Prostate gland (tissue), 2 donors: ENCODE results near the gene SPEN. TPM values are rescaled to one million over a fixed set of nuclear protein-coding genes. Genes with fewer than 3 reads are reported as not detected.

ENCODE experiments used
- DNase-seq: peaks from one replicate; pipeline ENCODE4 v3.0.0-alpha.2; 2019; ENCODE audit warnings: low spot score
- H3K27ac ChIP-seq, 2 donors: fragments of 200-600 bp; sonication (generic); 2 replicates each; pipeline ENCODE4 v1.5.1; 2017 to 2019
- H3K27me3 ChIP-seq: fragments of 200-600 bp; sonication (generic); replicated peaks from 2 replicates; pipeline ENCODE4 v1.5.1; 2019; ENCODE audit not compliant: insufficient read depth
- H3K36me3 ChIP-seq, 2 donors: fragments of 200-600 bp; sonication (generic); 1 replicate in 1 of 2; 2 replicates in 1 of 2; pipeline versions ENCODE4 v1.5.1 to v1.8.1; 2017 to 2019
- H3K4me1 ChIP-seq: fragments of 200-600 bp; sonication (generic); replicated peaks from 2 replicates; pipeline ENCODE4 v1.5.1; 2019
- H3K4me3 ChIP-seq, 2 donors: fragments of 200-600 bp; sonication (generic); 2 replicates each; pipeline ENCODE4 v1.5.1; 2017 to 2019
- H3K9me3 ChIP-seq: fragments of 200-600 bp; sonication (generic); 2 replicates; pipeline ENCODE4 v1.5.1; 2017
- CTCF ChIP-seq, 4 experiments: fragments of 200-600 bp in 2 of 4; fragments of 450-650 bp in 2 of 4; sonication (generic) in 2 of 4; IDR thresholded peaks; 1 replicate in 3 of 4; 2 replicates in 1 of 4; pipeline ENCODE4 v1.5.1; 2016 to 2019; ENCODE audit warnings: antibody characterized with exemption in 4 of 4, mild to moderate bottlenecking in 2 of 4, moderate library complexity in 2 of 4
- POLR2A ChIP-seq: fragments of 450-650 bp; IDR thresholded peaks from one replicate; pipeline ENCODE4 v1.6.1; 2016; ENCODE audit warnings: antibody characterized with exemption, mild to moderate bottlenecking
- POLR2AphosphoS5 ChIP-seq: sonication (generic); formaldehyde crosslinking; IDR thresholded peaks from one replicate; pipeline ENCODE4 v1.6.1; 2017; ENCODE audit warnings: antibody characterized with exemption
- WGBS: methylation state at CpG from one replicate; pipeline ENCODE4 v1.1.5; 2018; 5-methylcytosine and 5-hydroxymethylcytosine counted together
- intact Hi-C: fragments of 100-400 bp; cut with DNase I; formaldehyde crosslinking; loops from one replicate; pipeline ENCODE4 v1.14.2; 2022
- total RNA-seq, 2 donors: library from RNA; depleted of rRNA; stranded (reverse); fragments of >200 nt; gene quantifications; one replicate each; pipeline ENCODE4 v1.1.0, GENCODE V29; 2016

Gene SPEN
- total RNA-seq, 2 donors from 2014 or later, result 31.9 to 48.3 TPM

- TF ChIP-seq POLR2A (no peak), CTCF (IDR thresholded peaks at IDR 0.05) (no peak), POLR2AphosphoS5 (no peak)
- peaks cover 10 to 27% of the 10 kb centered on the region in 2 donors for H3K36me3 ChIP-seq
- no peak overlapping the region for H3K4me3 ChIP-seq
- no peaks in the 10 kb centered on the region for H3K27me3 ChIP-seq
- intact Hi-C loops, result loop anchor here (5.0 kb wide), 1 partner anchor 61 kb away; no protein-coding TSS in a partner anchor
- 81% methylated on average over 16 of the region's 16 CpGs for WGBS
- peaks cover 9% of the 10 kb centered on the region for H3K4me1 ChIP-seq
- peak overlapping the region; percentile 71 to 76 for H3K27ac ChIP-seq
- DNase-seq, result no peak
- H3K9me3 ChIP-seq, result no peaks in the 10 kb centered on the region
These were observed 100.6 kb downstream of the SPEN start for GRCh38 chr1:15948091-15948591.

DNA sequence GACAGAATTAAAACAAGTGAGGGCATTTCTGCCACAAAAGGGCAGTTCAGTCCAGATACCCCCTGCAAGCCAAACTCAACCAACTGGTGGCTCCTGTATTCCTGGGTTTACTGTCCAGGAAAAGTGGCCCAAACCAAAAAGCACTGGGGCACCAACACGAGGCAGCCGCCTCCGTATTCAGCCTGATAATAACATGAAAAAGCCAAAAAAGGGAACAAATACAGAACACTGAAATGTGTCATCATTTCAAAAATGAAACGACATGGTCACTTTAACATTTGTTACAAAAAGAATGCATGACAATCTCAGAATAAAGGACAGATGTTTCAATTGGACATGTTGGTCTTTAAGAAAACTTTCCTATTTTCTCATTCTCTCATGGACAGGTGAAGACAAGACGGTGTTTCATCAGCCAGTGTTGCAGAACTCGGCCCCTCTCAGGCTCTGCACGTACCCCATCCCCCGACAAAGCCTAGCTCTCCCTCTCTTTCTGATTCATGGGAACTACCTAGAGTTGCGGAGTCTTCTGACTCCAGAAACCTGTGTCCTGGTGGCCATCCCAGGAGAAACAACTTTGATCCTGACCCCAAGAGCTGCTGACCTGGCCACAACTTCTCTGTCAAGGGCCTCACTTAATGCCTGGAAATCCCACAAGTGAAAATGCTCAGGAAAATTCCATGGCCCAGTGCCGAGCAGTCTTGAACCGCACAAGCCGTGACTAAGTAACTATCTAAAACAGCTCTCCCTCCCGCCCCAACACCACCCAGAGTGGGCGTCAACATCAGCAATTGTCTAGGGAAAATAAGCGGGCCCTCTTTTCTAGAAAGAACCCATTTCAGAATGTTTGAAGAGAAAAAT lies 101.3 kb downstream of the SPEN start:
- H3K27ac ChIP-seq, result peak overlapping the region; percentile 71 to 76
- peaks cover 9% of the 10 kb centered on the region for H3K4me1 ChIP-seq
- no peaks in the 10 kb centered on the region for H3K9me3 ChIP-seq
- H3K36me3 ChIP-seq, result peaks cover 8 to 25% of the 10 kb centered on the region in 2 donors
- no peak for TF ChIP-seq POLR2A
- no peak for TF ChIP-seq POLR2AphosphoS5
- TF ChIP-seq CTCF (IDR thresholded peaks at IDR 0.05), result no peak
- 48% methylated on average over 15 of the region's 15 CpGs for WGBS
- H3K4me3 ChIP-seq, result no peak overlapping the region
- intact Hi-C loops, result loop anchor here (5.0 kb wide), 1 partner anchor 62 kb away; no protein-coding TSS in a partner anchor
- DNase-seq, result no peak
- H3K27me3 ChIP-seq, result no peaks in the 10 kb centered on the region

GRCh38 chr1:15949453-15950245 lies 102.1 kb downstream of the SPEN start:
- Histone ChIP-seq H3K9me3 (no peaks in the 10 kb centered on the region), H3K4me3 (no peak overlapping the region), H3K27ac (peak overlapping the region; percentile 71 to 76), H3K27me3 (no peaks in the 10 kb centered on the region), H3K4me1 (peaks cover 9% of the 10 kb centered on the region), H3K36me3 (peaks cover 4 to 17% of the 10 kb centered on the region in 2 donors)
- peak; percentile 72 for DNase-seq
- intact Hi-C loops, result loop anchor here (5.0 kb wide), 3 partner anchors 62 to 117 kb away; partner anchors contain the start of gene SPEN
- 17% methylated on average over 23 of the region's 25 CpGs for WGBS
- TF ChIP-seq POLR2AphosphoS5 (peak; percentile 86), CTCF (IDR thresholded peaks at IDR 0.05) (no peak), POLR2A (no peak)

DNA sequence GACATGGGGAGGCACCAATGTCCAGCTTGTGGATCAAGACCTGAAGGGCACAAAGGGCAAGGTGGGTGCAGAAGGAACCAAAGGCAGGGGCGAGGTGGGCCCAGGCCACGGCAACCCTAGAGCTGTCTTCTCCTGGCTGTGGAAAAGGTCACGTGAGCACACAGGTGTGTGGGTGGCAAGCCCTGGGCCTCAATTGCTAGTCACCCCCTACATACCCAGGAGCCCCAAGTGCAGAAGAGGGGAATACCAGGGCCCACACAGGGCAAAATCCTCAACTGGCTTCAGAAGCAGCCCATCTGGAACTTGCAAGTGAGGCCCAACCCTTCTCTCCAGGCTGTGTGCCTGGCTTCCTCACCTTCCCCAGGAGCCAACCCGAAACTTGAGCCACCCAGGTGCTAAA lies 102.8 kb downstream of the SPEN start:
- TF ChIP-seq CTCF (IDR thresholded peaks at IDR 0.05) (no peak), POLR2A (no peak)
- Histone ChIP-seq H3K36me3 (peaks cover 0 to 11% of the 10 kb centered on the region in 2 donors), H3K9me3 (no peaks in the 10 kb centered on the region), H3K27me3 (no peaks in the 10 kb centered on the region), H3K4me1 (peaks cover 9% of the 10 kb centered on the region), H3K4me3 (no peak overlapping the region), H3K27ac (peak overlapping the region; percentile 71 to 76)
- intact Hi-C loops, result loop anchor here (5.0 kb wide), 2 partner anchors 103 to 118 kb away; partner anchors contain the start of gene SPEN
- 94% methylated on average over 4 of the region's 4 CpGs for WGBS
- DNase-seq, result no peak
